Measurements from ENCODE around the gene PPL. TPM values are rescaled to one million over a fixed set of nuclear protein-coding genes. Genes with fewer than 3 reads are reported as not detected.

The PPL gene
- total and polyA plus RNA-seq, 2 donors (not counting 3 experiments of a cell fraction or from before 2014, with no cell fraction given) = 0.07 to 0.20 TPM

DNA sequence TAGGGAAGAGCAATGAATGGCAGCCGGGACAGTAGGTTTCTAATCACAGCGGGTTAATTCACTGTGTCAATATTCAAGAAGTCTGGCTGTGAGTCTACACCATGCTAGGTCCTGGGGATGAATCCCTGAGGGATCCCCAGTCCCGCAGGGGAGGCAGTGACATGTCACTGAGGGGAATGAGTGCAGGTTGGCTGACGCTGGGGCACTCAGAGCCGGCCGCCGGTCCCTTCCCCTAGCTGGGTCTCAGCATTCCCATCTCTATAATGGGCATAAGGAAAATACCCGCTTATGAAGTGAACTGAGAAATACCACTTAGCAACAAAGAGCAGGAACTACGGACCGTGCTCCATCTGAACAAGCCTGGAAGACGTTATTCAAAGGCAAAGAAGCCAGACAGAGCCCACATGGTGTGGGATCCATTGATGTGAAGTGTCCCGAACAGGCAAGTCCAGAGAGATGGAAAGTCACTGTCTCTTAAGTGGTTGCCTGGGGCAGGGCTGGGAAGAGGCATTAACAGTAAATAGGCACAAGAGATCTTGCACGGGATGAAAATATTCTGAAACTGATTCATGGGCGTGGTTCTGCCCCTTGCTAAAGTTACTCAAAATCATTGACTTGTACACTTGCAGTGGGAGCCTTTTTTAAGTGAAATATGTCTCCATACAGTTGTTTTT lies 31.9 kb downstream of the PPL start:
- Histone ChIP-seq H3K36me3 (ENCODE audit: control insufficient read depth in 2 of 2, extremely low read depth in 1 of 2, insufficient read depth in 2 of 2, low read length in 2 of 2) (no peaks in the 10 kb centered on the region), H3K27me3 (ENCODE audit: control insufficient read depth in 2 of 2, insufficient read depth in 2 of 2, low read length in 2 of 2) (no peaks in the 10 kb centered on the region), H3K79me2 (ENCODE audit: control insufficient read depth, insufficient read depth, low read length) (no peaks in the 10 kb centered on the region), H4K20me1 (replicated peaks; ENCODE audit: control insufficient read depth, extremely low read depth, insufficient read depth, low read length) (no peaks in the 10 kb centered on the region), H2AFZ (ENCODE audit: low read depth, low read length) (no peak overlapping the region), H3K4me2 (ENCODE audit: insufficient read depth, low read length) (no peak overlapping the region), H3K27ac (ENCODE audit: insufficient read depth, low read depth, low read length) (no peak overlapping the region), H3K9me1 (replicated peaks; ENCODE audit: control insufficient read depth, extremely low read depth, insufficient read depth, low read length) (no peaks in the 10 kb centered on the region), H3K4me3 (replicated peaks in 1 of 3; ENCODE audit: insufficient read depth in 1 of 3, low read depth in 1 of 3, low read length in 3 of 3) (no peak overlapping the region), H3K9ac (replicated peaks; ENCODE audit: extremely low read depth, insufficient read depth, low read length) (no peak overlapping the region), H3K9me3 (replicated peaks; ENCODE audit: control insufficient read depth, insufficient read depth, low read length) (no peaks in the 10 kb centered on the region), H3K4me1 (ENCODE audit: control insufficient read depth, extremely low read depth, insufficient read depth, low read length) (no peaks in the 10 kb centered on the region)
- POLR2A ChIA-PET = no interaction called here
- no TSS peak for BruUV-seq (replicated peaks)
- FAIRE-seq (no peak), DNase-seq (ENCODE audit: low read depth, low spot score) (no peak)
- CTCF ChIA-PET = no interaction called here
- dilution Hi-C loops (cut with MboI; ENCODE audit: extremely low pct_ligation_motif_present, low sequenced_read_pairs) = no loop called here
- TF ChIP-seq JUN (IDR thresholded peaks at IDR 0.05; ENCODE audit: borderline replicate concordance, insufficient read depth, insufficient read length, low read depth) (no peak), CTCF (IDR thresholded peaks at IDR 0.05; ENCODE audit: extremely low read depth in 1 of 2, insufficient read depth in 1 of 2, low read depth in 1 of 2, low read length in 2 of 2) (no peak), MAX (IDR thresholded peaks at IDR 0.05; ENCODE audit: insufficient read depth, insufficient read length) (no peak), POLR2A (IDR thresholded peaks at IDR 0.05; ENCODE audit: low read depth, low read length) (no peak), MYC (IDR thresholded peaks at IDR 0.05; ENCODE audit: low read depth, low read length) (no peak), EZH2 (IDR thresholded peaks at IDR 0.05; ENCODE audit: borderline replicate concordance, low read depth, low read length, severe bottlenecking) (no peak), GATA2 (IDR thresholded peaks at IDR 0.05; ENCODE audit: insufficient read depth, insufficient read length, low read depth, low read length) (no peak), FOS (IDR thresholded peaks at IDR 0.05; ENCODE audit: borderline replicate concordance, insufficient read depth, low read length) (no peak)
- intact Hi-C loops (cut with micrococcal nuclease) = loop anchor here (5.0 kb wide), 1 partner anchor 338 kb away; no protein-coding TSS in a partner anchor
